HG03354 (cell line): Measurements from ENCODE around the gene TACR2.
A peak's percentile ranks its signal among the peaks of the same experiment; 100 is the strongest.

Experiments used
- ATAC-seq: cut with Tn5 transposase; IDR thresholded peaks from one replicate; pipeline ENCODE4 v1.9.1; 2021; ENCODE audit warnings: mild to moderate bottlenecking; ENCODE audit not compliant: unreplicated experiment, poor library complexity, severe bottlenecking

TACR2 gene

DNA sequence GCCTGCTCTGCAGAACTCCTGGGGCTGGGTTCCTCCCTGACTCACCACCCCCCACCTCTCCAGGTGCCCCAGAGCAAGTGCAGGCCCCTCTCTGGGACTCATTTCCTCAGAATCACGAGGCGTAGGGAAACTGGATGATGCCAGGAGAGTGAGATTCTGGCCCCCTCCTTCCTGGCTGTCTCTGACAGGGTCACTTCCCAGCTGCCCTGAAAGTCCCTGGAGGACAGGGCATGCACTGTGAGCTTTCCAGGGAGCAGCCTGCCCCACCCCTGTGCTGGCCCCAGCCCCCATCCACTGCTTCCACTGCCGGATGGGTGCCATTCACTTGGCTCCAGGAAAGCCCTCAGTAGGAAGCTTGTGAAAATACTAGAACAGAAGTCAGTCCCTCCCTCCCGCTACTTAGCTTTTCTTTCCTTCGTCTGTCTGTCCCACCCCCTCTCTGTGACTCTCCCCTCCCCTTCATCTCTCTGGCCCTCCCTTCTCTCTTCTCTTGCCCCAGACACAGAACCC lies 10.4 kb downstream of the TACR2 start:
- ATAC-seq = no peak

DNA sequence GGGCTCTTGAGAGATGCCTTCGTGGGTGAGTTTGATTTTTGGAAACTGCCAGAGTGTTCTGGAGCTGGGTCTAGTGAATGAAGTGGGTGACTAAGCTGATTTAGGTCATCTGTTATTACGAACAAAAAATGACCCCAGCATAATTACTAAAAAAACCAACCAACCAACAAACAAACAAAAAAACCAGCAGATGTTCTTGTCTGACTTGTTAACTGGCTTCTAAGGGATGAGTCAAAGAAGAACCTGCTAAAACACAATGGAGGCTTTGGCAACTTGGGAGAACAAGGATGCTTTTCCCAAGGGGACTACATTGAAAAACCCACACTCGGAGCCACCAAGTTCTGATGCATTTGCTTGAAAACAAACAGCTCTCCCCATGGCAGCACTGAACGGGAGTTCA lies 11.5 kb downstream of the TACR2 start:
- no peak for ATAC-seq

GRCh38 chr10:69404786-69405185 lies 11.9 kb downstream of the TACR2 start:
- ATAC-seq = no peak

GRCh38 chr10:69403519-69403918 lies 13.2 kb downstream of the TACR2 start:
- no peak for ATAC-seq

DNA sequence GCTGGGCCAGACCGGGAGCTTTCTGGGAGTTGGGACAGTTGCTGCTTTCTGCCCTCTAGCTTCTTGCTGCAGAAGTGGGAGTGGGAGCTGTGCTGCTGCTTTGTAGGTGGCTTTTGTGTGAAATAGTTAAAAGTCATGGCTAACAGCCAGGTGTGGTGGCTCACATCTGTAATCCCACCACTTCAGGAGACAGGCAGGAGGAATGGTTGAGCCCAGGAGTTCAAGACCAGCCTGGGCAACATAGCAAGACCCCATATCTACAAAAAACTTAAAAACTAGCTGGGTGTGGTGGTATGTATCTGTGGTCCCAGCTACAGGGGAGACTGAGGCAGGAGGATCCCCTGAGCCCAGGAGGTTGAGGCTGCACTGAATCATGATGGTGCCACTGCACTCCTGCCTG lies 13.7 kb downstream of the TACR2 start:
- ATAC-seq = no peak

GRCh38 chr10:69402386-69402785 lies 14.3 kb downstream of the TACR2 start:
- ATAC-seq = no peak

GRCh38 chr10:69401416-69401815 lies 15.3 kb downstream of the TACR2 start:
- no peak for ATAC-seq

- ATAC-seq = no peak
These were observed 15.8 kb downstream of the TACR2 start for GRCh38 chr10:69400936-69401335.

- ATAC-seq = no peak
These were observed 18.3 kb downstream of the TACR2 start for GRCh38 chr10:69398466-69398865.

GRCh38 chr10:69397972-69398371 lies 18.7 kb downstream of the TACR2 start:
- no peak for ATAC-seq

GRCh38 chr10:69394020-69394419 lies 22.7 kb downstream of the TACR2 start:
- no peak for ATAC-seq

DNA sequence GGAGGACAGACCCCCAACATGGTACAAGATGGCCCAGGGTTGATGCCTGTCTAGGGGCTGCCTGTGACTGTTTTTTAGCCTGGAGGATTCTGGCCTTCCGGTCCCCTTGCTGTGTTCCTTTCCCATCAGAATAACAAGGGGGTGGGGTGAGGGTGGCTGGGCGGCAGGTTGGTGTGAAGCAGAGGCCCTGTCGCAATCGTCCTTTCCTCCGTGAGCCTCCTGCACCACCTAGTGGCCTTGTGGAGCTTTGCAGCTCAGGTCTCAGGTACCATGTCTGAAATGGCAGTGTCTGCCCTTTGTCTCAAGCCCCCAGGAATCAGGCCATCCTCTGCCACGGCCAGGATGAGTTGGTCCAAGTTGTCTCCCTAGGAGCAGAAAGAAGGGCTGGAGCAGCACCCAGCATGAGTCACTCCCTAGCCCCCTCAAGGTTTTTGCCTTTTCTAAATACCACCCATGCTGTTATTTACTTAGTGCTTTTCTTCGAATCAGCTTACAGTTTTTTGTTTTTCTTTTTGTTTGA lies 24.2 kb downstream of the TACR2 start:
- peak; percentile 87 for ATAC-seq

- ATAC-seq = no peak
These were observed 25.6 kb downstream of the TACR2 start for GRCh38 chr10:69391158-69391557.

DNA sequence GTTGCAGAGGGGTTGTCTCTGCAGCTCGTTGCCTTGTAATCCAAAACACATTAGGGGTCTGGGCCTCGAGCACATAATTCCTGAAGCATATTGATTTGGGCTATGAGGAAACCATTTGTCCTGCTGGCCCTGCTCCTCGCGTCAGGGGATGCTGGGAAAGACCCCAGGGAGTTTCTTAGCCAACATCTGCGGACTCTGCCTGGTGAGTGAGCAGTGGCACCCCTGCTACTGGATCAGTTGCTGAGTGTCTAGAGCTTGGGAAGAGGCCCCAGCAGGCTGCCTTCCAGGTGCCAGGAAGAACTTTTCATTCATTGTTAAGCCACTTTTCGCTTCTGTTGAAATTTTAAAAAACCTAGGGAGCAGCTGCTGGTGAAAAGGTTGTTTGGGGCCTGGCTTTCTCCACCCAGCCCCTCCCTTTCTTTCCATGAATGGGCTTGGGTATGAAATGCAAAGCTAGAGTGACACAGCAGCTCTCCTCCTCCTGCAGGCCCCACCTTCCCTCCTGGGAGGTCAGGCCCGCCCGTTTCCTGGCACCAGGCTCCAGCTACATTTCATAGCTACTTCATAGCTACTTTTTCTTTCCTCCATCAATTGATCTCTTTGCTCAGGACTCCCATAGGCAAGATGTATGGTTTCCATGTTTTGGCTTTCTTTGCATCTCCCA lies 26.8 kb downstream of the TACR2 start:
- ATAC-seq = no peak

DNA sequence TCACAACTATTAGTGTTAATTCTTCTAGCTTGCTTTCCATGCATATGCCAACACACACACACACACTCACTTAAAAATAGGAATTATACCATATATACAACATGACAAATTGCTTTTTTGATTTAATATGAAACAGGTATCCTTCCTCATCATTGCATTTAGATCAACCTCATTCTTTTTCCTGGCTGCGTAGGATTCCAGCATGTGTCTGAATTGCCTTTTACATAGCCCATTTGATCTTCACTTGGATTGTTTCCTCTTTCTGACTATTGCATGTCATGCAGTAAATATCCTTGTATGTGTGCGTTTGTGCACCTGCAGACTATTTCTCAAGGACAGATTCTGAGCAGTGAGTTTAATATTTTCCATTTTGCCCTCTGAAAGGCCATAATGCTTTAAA lies 28.2 kb downstream of the TACR2 start:
- ATAC-seq = no peak

- ATAC-seq = no peak
These were observed 29.2 kb downstream of the TACR2 start for GRCh38 chr10:69387500-69387899.

GRCh38 chr10:69385454-69386350 lies 31.0 kb downstream of the TACR2 start:
- no peak for ATAC-seq

DNA sequence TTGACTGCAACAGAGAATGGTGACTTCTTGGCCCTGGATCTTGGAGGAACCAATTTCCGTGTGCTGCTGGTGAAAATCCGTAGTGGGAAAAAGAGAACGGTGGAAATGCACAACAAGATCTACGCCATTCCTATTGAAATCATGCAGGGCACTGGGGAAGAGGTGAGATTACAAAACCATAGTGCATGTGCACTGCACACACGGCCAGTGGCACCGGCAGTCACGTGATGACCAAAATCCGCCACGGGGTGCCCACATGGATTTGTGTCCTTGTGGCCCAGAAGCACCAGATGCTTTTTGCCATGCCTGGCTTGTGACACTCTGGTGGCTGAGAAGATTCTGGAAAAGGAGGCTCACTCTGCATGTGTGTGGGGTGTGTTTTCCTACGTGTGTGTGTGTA lies 32.4 kb downstream of the TACR2 start:
- ATAC-seq = no peak

DNA sequence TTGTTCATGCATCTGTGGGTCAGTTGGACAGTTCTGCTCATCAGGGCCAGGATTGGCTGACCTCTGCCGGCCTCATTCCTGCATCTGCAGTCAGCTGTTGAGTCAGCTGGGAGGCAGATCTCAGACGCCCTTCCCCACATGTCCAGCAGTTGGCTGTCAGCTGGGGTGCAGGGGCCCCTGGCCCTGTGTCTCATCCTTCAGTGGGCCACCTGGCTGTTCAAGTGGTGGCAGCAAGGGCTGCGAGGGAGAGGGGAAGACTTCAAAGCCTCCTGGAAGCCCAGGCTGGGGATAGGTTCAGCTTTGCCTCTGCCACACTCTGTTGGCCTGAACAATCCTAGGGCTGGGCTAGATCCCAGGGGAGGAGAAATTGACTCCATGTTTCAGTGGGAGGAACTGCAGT lies 33.2 kb downstream of the TACR2 start:
- no peak for ATAC-seq

DNA sequence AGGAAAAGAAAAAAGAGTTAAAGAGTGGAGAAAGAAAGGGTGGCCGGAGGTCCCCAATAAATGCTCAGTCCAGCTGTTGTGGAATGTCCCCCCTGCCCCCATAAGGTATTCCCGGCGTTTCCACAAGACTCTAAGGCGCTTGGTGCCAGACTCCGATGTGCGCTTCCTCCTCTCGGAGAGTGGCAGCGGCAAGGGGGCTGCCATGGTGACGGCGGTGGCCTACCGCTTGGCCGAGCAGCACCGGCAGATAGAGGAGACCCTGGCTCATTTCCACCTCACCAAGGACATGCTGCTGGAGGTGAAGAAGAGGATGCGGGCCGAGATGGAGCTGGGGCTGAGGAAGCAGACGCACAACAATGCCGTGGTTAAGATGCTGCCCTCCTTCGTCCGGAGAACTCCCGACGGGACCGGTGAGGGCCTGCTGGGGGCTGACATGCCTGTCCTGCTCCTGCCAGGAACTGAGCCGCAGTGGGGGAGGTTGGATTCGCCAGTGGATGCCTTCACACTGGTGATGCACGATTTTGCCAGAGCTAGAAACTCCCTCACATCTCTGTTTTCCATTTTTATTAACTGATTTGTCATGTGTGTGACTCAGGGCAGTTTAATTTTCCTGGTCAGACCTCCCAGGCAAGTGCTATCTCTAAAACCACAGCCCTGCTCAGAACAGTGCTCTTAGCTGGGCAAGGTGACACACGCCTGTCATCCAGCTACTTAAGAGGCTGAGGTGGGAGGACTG lies 34.2 kb downstream of the TACR2 start:
- no peak for ATAC-seq
